Measurements from ENCODE around the gene WNK2.

WNK2 gene

GRCh38 chr9:93220627-93221026, 36.7 kb downstream of the WNK2 start:
- no peaks in the 10 kb centered on the region for H3K27me3 ChIP-seq (replicated peaks; ENCODE audit: control insufficient read depth, insufficient read depth, low read length, poor library complexity, severe bottlenecking)
- no peaks in the 10 kb centered on the region for H3K4me1 ChIP-seq (ENCODE audit: control insufficient read depth, insufficient read depth, low read length, poor library complexity, severe bottlenecking)
- no peak overlapping the region for H3K27ac ChIP-seq (ENCODE audit: insufficient read depth, low read length, poor library complexity, severe bottlenecking)
- no peak overlapping the region for H3K4me3 ChIP-seq (ENCODE audit: insufficient read depth, low read depth, low read length, poor library complexity, severe bottlenecking)
- H3K36me3 ChIP-seq (ENCODE audit: control insufficient read depth, insufficient read depth, low read length), result no peaks in the 10 kb centered on the region
- DNase-seq, result no peak
- no peaks in the 10 kb centered on the region for H3K9me3 ChIP-seq (ENCODE audit: control insufficient read depth, low read length)

GRCh38 chr9:93221044-93221443, 37.1 kb downstream of the WNK2 start:
- Histone ChIP-seq H3K4me1 (ENCODE audit: control insufficient read depth, insufficient read depth, low read length, poor library complexity, severe bottlenecking) (no peaks in the 10 kb centered on the region), H3K27me3 (replicated peaks; ENCODE audit: control insufficient read depth, insufficient read depth, low read length, poor library complexity, severe bottlenecking) (no peaks in the 10 kb centered on the region), H3K9me3 (ENCODE audit: control insufficient read depth, low read length) (no peaks in the 10 kb centered on the region), H3K4me3 (ENCODE audit: insufficient read depth, low read depth, low read length, poor library complexity, severe bottlenecking) (no peak overlapping the region), H3K36me3 (ENCODE audit: control insufficient read depth, insufficient read depth, low read length) (no peaks in the 10 kb centered on the region), H3K27ac (ENCODE audit: insufficient read depth, low read length, poor library complexity, severe bottlenecking) (no peak overlapping the region)
- no peak for DNase-seq

- no peak overlapping the region for H3K4me3 ChIP-seq (ENCODE audit: insufficient read depth, low read depth, low read length, poor library complexity, severe bottlenecking)
- DNase-seq, result no peak
- H3K36me3 ChIP-seq (ENCODE audit: control insufficient read depth, insufficient read depth, low read length), result no peaks in the 10 kb centered on the region
- no peaks in the 10 kb centered on the region for H3K27me3 ChIP-seq (replicated peaks; ENCODE audit: control insufficient read depth, insufficient read depth, low read length, poor library complexity, severe bottlenecking)
- H3K9me3 ChIP-seq (ENCODE audit: control insufficient read depth, low read length), result no peaks in the 10 kb centered on the region
- H3K4me1 ChIP-seq (ENCODE audit: control insufficient read depth, insufficient read depth, low read length, poor library complexity, severe bottlenecking), result no peaks in the 10 kb centered on the region
- no peak overlapping the region for H3K27ac ChIP-seq (ENCODE audit: insufficient read depth, low read length, poor library complexity, severe bottlenecking)
Observed at GRCh38 chr9:93222890-93223259, 38.9 kb downstream of the WNK2 start.

- Histone ChIP-seq H3K27me3 (replicated peaks; ENCODE audit: control insufficient read depth, insufficient read depth, low read length, poor library complexity, severe bottlenecking) (no peaks in the 10 kb centered on the region), H3K9me3 (ENCODE audit: control insufficient read depth, low read length) (no peaks in the 10 kb centered on the region), H3K4me1 (ENCODE audit: control insufficient read depth, insufficient read depth, low read length, poor library complexity, severe bottlenecking) (no peaks in the 10 kb centered on the region), H3K4me3 (ENCODE audit: insufficient read depth, low read depth, low read length, poor library complexity, severe bottlenecking) (no peak overlapping the region), H3K36me3 (ENCODE audit: control insufficient read depth, insufficient read depth, low read length) (no peaks in the 10 kb centered on the region), H3K27ac (ENCODE audit: insufficient read depth, low read length, poor library complexity, severe bottlenecking) (no peak overlapping the region)
- DNase-seq, result no peak
Observed at GRCh38 chr9:93223260-93224180, 39.6 kb downstream of the WNK2 start.

GRCh38 chr9:93224591-93224990, 40.7 kb downstream of the WNK2 start:
- no peaks in the 10 kb centered on the region for H3K4me1 ChIP-seq (ENCODE audit: control insufficient read depth, insufficient read depth, low read length, poor library complexity, severe bottlenecking)
- H3K27me3 ChIP-seq (replicated peaks; ENCODE audit: control insufficient read depth, insufficient read depth, low read length, poor library complexity, severe bottlenecking), result no peaks in the 10 kb centered on the region
- no peaks in the 10 kb centered on the region for H3K9me3 ChIP-seq (ENCODE audit: control insufficient read depth, low read length)
- no peaks in the 10 kb centered on the region for H3K36me3 ChIP-seq (ENCODE audit: control insufficient read depth, insufficient read depth, low read length)
- H3K4me3 ChIP-seq (ENCODE audit: insufficient read depth, low read depth, low read length, poor library complexity, severe bottlenecking), result no peak overlapping the region
- no peak for DNase-seq
- H3K27ac ChIP-seq (ENCODE audit: insufficient read depth, low read length, poor library complexity, severe bottlenecking), result no peak overlapping the region

- Histone ChIP-seq H3K36me3 (ENCODE audit: control insufficient read depth, insufficient read depth, low read length) (no peaks in the 10 kb centered on the region), H3K4me1 (ENCODE audit: control insufficient read depth, insufficient read depth, low read length, poor library complexity, severe bottlenecking) (no peaks in the 10 kb centered on the region), H3K27ac (ENCODE audit: insufficient read depth, low read length, poor library complexity, severe bottlenecking) (no peak overlapping the region), H3K9me3 (ENCODE audit: control insufficient read depth, low read length) (no peaks in the 10 kb centered on the region), H3K4me3 (ENCODE audit: insufficient read depth, low read depth, low read length, poor library complexity, severe bottlenecking) (no peak overlapping the region), H3K27me3 (replicated peaks; ENCODE audit: control insufficient read depth, insufficient read depth, low read length, poor library complexity, severe bottlenecking) (no peaks in the 10 kb centered on the region)
- no peak for DNase-seq
Observed at GRCh38 chr9:93225417-93225816, 41.5 kb downstream of the WNK2 start.

- DNase-seq, result no peak
- no peaks in the 10 kb centered on the region for H3K36me3 ChIP-seq (ENCODE audit: control insufficient read depth, insufficient read depth, low read length)
- H3K4me3 ChIP-seq (ENCODE audit: insufficient read depth, low read depth, low read length, poor library complexity, severe bottlenecking), result no peak overlapping the region
- H3K27me3 ChIP-seq (replicated peaks; ENCODE audit: control insufficient read depth, insufficient read depth, low read length, poor library complexity, severe bottlenecking), result no peaks in the 10 kb centered on the region
- H3K9me3 ChIP-seq (ENCODE audit: control insufficient read depth, low read length), result no peaks in the 10 kb centered on the region
- H3K4me1 ChIP-seq (ENCODE audit: control insufficient read depth, insufficient read depth, low read length, poor library complexity, severe bottlenecking), result no peaks in the 10 kb centered on the region
- H3K27ac ChIP-seq (ENCODE audit: insufficient read depth, low read length, poor library complexity, severe bottlenecking), result no peak overlapping the region
Observed at GRCh38 chr9:93225892-93226291, 42.0 kb downstream of the WNK2 start.

GRCh38 chr9:93226819-93227218, 42.9 kb downstream of the WNK2 start:
- no peaks in the 10 kb centered on the region for H3K9me3 ChIP-seq (ENCODE audit: control insufficient read depth, low read length)
- DNase-seq, result no peak
- H3K36me3 ChIP-seq (ENCODE audit: control insufficient read depth, insufficient read depth, low read length), result no peaks in the 10 kb centered on the region
- no peaks in the 10 kb centered on the region for H3K4me1 ChIP-seq (ENCODE audit: control insufficient read depth, insufficient read depth, low read length, poor library complexity, severe bottlenecking)
- H3K27ac ChIP-seq (ENCODE audit: insufficient read depth, low read length, poor library complexity, severe bottlenecking), result no peak overlapping the region
- no peak overlapping the region for H3K4me3 ChIP-seq (ENCODE audit: insufficient read depth, low read depth, low read length, poor library complexity, severe bottlenecking)
- no peaks in the 10 kb centered on the region for H3K27me3 ChIP-seq (replicated peaks; ENCODE audit: control insufficient read depth, insufficient read depth, low read length, poor library complexity, severe bottlenecking)

- Histone ChIP-seq H3K27me3 (replicated peaks; ENCODE audit: control insufficient read depth, insufficient read depth, low read length, poor library complexity, severe bottlenecking) (no peaks in the 10 kb centered on the region), H3K27ac (ENCODE audit: insufficient read depth, low read length, poor library complexity, severe bottlenecking) (no peak overlapping the region)
Observed at GRCh38 chr9:93228030-93228429, 44.1 kb downstream of the WNK2 start.

GRCh38 chr9:93228453-93228852, 44.5 kb downstream of the WNK2 start:
- H3K9me3 ChIP-seq (ENCODE audit: control insufficient read depth, low read length), result no peaks in the 10 kb centered on the region
- no peaks in the 10 kb centered on the region for H3K27me3 ChIP-seq (replicated peaks; ENCODE audit: control insufficient read depth, insufficient read depth, low read length, poor library complexity, severe bottlenecking)
- H3K4me3 ChIP-seq (ENCODE audit: insufficient read depth, low read depth, low read length, poor library complexity, severe bottlenecking), result no peak overlapping the region
- no peaks in the 10 kb centered on the region for H3K36me3 ChIP-seq (ENCODE audit: control insufficient read depth, insufficient read depth, low read length)
- no peak overlapping the region for H3K27ac ChIP-seq (ENCODE audit: insufficient read depth, low read length, poor library complexity, severe bottlenecking)
- no peak for DNase-seq
- no peaks in the 10 kb centered on the region for H3K4me1 ChIP-seq (ENCODE audit: control insufficient read depth, insufficient read depth, low read length, poor library complexity, severe bottlenecking)

More at GRCh38 chr9:93228030-93228429, 44.1 kb downstream of the WNK2 start:
- H3K36me3 ChIP-seq (ENCODE audit: control insufficient read depth, insufficient read depth, low read length), result no peaks in the 10 kb centered on the region
- DNase-seq, result no peak
- no peaks in the 10 kb centered on the region for H3K9me3 ChIP-seq (ENCODE audit: control insufficient read depth, low read length)
- no peaks in the 10 kb centered on the region for H3K4me1 ChIP-seq (ENCODE audit: control insufficient read depth, insufficient read depth, low read length, poor library complexity, severe bottlenecking)
- H3K4me3 ChIP-seq (ENCODE audit: insufficient read depth, low read depth, low read length, poor library complexity, severe bottlenecking), result no peak overlapping the region

Measured in effector memory CD4-positive, alpha-beta T cell (primary cell).